PFSK-1 (cell line): ENCODE measurements around the gene SPTLC1.

Experiments
- FOXP2 ChIP-seq: optimal IDR thresholded peaks from 2 replicates; pipeline ENCODE3; 2011; ENCODE audit warnings: borderline replicate concordance, control low read depth, inconsistent platforms; ENCODE audit not compliant: insufficient read depth; ENCODE audit errors: extremely low read length, extremely low read depth
- POLR2AphosphoS5 ChIP-seq: IDR thresholded peaks from 2 replicates; pipeline ENCODE4 v1.6.1; 2012; ENCODE audit warnings: low read depth, mild to moderate bottlenecking, control low read depth, low read length, moderate library complexity
- SIN3A ChIP-seq: IDR thresholded peaks from 2 replicates; pipeline ENCODE4 v1.6.1; 2012; ENCODE audit warnings: mild to moderate bottlenecking, low read length, moderate library complexity, borderline replicate concordance; ENCODE audit not compliant: insufficient read depth
- TAF1 ChIP-seq: IDR thresholded peaks from 2 replicates; pipeline ENCODE4 v1.6.1; 2012; ENCODE audit warnings: low read length, control low read depth, borderline replicate concordance; ENCODE audit not compliant: insufficient read depth
- TF ChIP-seq, protein P1 (sequence below), 2 experiments: IDR thresholded peaks; 2 replicates each; pipeline versions ENCODE4 v1.6.1 to v1.8.0; 2011 to 2012; ENCODE audit warnings: low read depth in 2 of 2, low read length in 2 of 2, control low read depth in 1 of 2, inconsistent platforms in 1 of 2, mild to moderate bottlenecking in 1 of 2, moderate library complexity in 1 of 2; ENCODE audit not compliant: insufficient read depth in 1 of 2

The SPTLC1 gene

DNA sequence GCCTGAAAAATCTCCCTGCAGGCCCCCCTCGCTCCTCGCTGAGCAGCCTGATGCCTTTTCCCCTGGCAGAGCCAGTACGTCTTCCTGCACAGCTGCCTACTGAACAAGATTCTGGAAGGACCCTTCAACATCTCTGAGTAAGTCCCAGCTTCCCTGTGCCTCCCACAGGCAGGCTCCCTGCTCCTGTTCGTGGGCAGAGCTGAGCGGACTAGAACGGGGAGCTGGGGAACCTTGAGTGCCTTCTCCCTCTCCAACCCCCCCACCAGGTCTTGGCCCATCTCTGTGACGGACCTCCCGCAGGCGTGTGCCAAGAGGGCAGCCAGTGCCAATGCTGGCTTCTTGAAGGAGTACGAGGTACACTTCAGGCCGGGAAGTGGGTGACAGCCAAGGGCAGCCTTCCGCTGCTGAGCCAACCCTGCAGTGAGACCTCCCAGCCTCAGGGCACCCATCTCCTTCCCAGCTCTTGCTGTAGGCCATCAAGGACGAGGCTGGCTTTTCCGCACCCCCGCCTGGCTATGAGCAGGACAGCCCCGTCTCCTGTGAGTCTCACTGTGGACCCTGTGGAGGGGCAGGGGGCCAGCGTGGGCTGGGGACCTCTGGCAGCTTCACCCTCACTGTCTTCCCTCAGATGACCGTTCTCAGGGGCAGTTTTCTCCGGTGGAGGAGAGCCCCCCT lies 21.1 kb upstream of the SPTLC1 start:
- no peak for TF ChIP-seq POLR2AphosphoS5
- TF ChIP-seq TAF1: no peak
- no peak for TF ChIP-seq FOXP2
- no peak for TF ChIP-seq SIN3A
- TF ChIP-seq, protein P1, sequence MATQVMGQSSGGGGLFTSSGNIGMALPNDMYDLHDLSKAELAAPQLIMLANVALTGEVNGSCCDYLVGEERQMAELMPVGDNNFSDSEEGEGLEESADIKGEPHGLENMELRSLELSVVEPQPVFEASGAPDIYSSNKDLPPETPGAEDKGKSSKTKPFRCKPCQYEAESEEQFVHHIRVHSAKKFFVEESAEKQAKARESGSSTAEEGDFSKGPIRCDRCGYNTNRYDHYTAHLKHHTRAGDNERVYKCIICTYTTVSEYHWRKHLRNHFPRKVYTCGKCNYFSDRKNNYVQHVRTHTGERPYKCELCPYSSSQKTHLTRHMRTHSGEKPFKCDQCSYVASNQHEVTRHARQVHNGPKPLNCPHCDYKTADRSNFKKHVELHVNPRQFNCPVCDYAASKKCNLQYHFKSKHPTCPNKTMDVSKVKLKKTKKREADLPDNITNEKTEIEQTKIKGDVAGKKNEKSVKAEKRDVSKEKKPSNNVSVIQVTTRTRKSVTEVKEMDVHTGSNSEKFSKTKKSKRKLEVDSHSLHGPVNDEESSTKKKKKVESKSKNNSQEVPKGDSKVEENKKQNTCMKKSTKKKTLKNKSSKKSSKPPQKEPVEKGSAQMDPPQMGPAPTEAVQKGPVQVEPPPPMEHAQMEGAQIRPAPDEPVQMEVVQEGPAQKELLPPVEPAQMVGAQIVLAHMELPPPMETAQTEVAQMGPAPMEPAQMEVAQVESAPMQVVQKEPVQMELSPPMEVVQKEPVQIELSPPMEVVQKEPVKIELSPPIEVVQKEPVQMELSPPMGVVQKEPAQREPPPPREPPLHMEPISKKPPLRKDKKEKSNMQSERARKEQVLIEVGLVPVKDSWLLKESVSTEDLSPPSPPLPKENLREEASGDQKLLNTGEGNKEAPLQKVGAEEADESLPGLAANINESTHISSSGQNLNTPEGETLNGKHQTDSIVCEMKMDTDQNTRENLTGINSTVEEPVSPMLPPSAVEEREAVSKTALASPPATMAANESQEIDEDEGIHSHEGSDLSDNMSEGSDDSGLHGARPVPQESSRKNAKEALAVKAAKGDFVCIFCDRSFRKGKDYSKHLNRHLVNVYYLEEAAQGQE (IDR thresholded peaks at IDR 0.05; ENCODE audit: insufficient read depth in 1 of 2, low read depth in 2 of 2, low read length in 2 of 2): no peak

- TF ChIP-seq POLR2AphosphoS5 (no peak), FOXP2 (no peak), TAF1 (no peak), SIN3A (no peak)
- TF ChIP-seq, protein P1 (IDR thresholded peaks at IDR 0.05; ENCODE audit: insufficient read depth in 1 of 2, low read depth in 2 of 2, low read length in 2 of 2): no peak
Measured at GRCh38 chr9:92135576-92135975, 20.4 kb upstream of the SPTLC1 start.

DNA sequence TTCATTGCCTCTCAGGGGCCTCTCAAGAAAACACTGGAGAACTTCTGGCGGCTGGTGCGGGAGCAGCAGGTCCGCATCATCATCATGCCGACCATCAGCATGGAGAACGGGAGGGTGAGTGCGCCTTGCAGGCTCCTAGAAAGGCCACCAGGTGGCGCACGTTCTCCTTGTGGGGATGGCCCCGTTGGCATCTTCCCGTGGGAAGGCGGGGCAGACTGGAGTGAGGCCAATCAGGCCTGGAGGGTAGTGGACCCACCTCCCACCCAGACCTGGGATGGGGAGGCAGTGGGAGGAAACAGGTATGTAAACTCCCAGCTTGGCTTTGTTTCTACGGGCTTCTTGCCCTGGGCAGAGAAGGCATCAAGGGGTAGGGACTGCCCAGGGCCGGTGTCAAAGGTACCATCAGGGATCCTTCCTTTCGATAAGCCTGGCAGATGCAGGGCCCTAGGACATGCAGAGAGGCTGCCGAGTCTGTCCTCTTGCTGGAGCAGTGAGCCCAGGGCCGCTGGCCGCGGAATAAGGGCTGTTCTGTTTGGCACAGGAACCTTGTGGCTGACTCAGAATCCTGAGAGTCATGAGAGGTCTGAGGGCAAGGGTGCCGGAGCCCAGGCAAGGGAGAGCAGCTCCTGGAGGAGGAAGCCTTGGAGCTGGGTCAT lies 18.9 kb upstream of the SPTLC1 start:
- TF ChIP-seq FOXP2 (no peak), TAF1 (no peak), POLR2AphosphoS5 (no peak), SIN3A (no peak)
- TF ChIP-seq, protein P1 (IDR thresholded peaks at IDR 0.05; ENCODE audit: insufficient read depth in 1 of 2, low read depth in 2 of 2, low read length in 2 of 2): no peak

- TF ChIP-seq, protein P1 (IDR thresholded peaks at IDR 0.05; ENCODE audit: insufficient read depth in 1 of 2, low read depth in 2 of 2, low read length in 2 of 2): no peak
- TF ChIP-seq FOXP2 (no peak), TAF1 (no peak), POLR2AphosphoS5 (no peak), SIN3A (no peak)
Measured at GRCh38 chr9:92132501-92132900, 17.3 kb upstream of the SPTLC1 start.
